CD8-positive, alpha-beta memory T cell (primary cell): ENCODE data around the gene FFAR3. TPM values are rescaled to one million over a fixed set of nuclear protein-coding genes. Genes with fewer than 3 reads are reported as not detected.

Experiments used
- CTCF ChIA-PET: fragments of 350-600 bp; sonication (Branson Sonifier 250); formaldehyde crosslinking; loops from one replicate; lab custom pipeline; 2021; ENCODE audit warnings: antibody characterized with exemption; lab: Charles Lee
- POLR2A ChIA-PET: fragments of 350-600 bp; sonication (Branson Sonifier 250); formaldehyde crosslinking; loops from one replicate; lab custom pipeline; 2021; ENCODE audit warnings: antibody characterized with exemption; lab: Charles Lee
- DNase-seq, 5 donors: peaks; one replicate each; pipeline versions ENCODE4 v3.0.0 to v3.0.0-alpha.2; 2020 to 2022; ENCODE audit warnings: mixed read lengths in 1 of 5
- H3K27ac ChIP-seq: one replicate; pipeline ENCODE4 v1.7.0; 2013; ENCODE audit warnings: low read depth, mild to moderate bottlenecking, low read length, moderate library complexity
- H3K27me3 ChIP-seq: 2 replicates; pipeline ENCODE4 v1.7.0; 2013; ENCODE audit warnings: low read length, mild to moderate bottlenecking; ENCODE audit not compliant: insufficient read depth, poor library complexity, severe bottlenecking
- H3K36me3 ChIP-seq: 2 replicates; pipeline ENCODE4 v1.7.0; 2013; ENCODE audit warnings: mild to moderate bottlenecking, low read length, moderate library complexity; ENCODE audit not compliant: insufficient read depth
- H3K4me1 ChIP-seq: 2 replicates; pipeline ENCODE4 v1.7.0; 2013; ENCODE audit warnings: mild to moderate bottlenecking, low read length, moderate library complexity; ENCODE audit not compliant: insufficient read depth
- H3K4me3 ChIP-seq: 2 replicates; pipeline ENCODE4 v1.7.0; 2013; ENCODE audit warnings: mild to moderate bottlenecking, low read length
- H3K9me3 ChIP-seq: 2 replicates; pipeline ENCODE4 v1.7.0; 2013; ENCODE audit warnings: mild to moderate bottlenecking, low read length
- H3K27ac Mint-ChIP-seq, 8 donors: one replicate each; pipeline ENCODE4 v1.8.0; 2020 to 2021; ENCODE audit warnings: mixed read lengths in 8 of 8, mild to moderate bottlenecking in 6 of 8, inconsistent platforms in 3 of 8, moderate library complexity in 3 of 8
- H3K27me3 Mint-ChIP-seq, 2 donors: one replicate each; pipeline ENCODE4 v1.8.0; 2020 to 2021; ENCODE audit warnings: mixed read lengths in 2 of 2, mild to moderate bottlenecking in 1 of 2, moderate library complexity in 1 of 2
- H3K36me3 Mint-ChIP-seq, 3 donors: one replicate each; pipeline ENCODE4 v1.8.0; 2020 to 2021; ENCODE audit warnings: mixed read lengths in 3 of 3, inconsistent platforms in 1 of 3, mild to moderate bottlenecking in 1 of 3
- H3K4me1 Mint-ChIP-seq, 3 donors: one replicate each; pipeline ENCODE4 v1.8.0; 2020 to 2021; ENCODE audit warnings: mixed read lengths in 3 of 3, inconsistent platforms in 1 of 3, mild to moderate bottlenecking in 1 of 3
- H3K4me3 Mint-ChIP-seq, 7 donors: one replicate each; pipeline ENCODE4 v1.8.0; 2020 to 2021; ENCODE audit warnings: mixed read lengths in 7 of 7, mild to moderate bottlenecking in 6 of 7, moderate library complexity in 4 of 7, inconsistent platforms in 2 of 7
- H3K9me3 Mint-ChIP-seq, 5 donors: one replicate each; pipeline ENCODE4 v1.8.0; 2020 to 2022; ENCODE audit warnings: mixed read lengths in 5 of 5, mild to moderate bottlenecking in 3 of 5, moderate library complexity in 2 of 5, inconsistent platforms in 1 of 5
- polyA plus RNA-seq: library from polyadenylated mRNA; unstranded; fragments of 300-500 nt; fragmentation: Illumina TruSeq; gene quantifications from one replicate; pipeline ENCODE4 v1.2.3, GENCODE V29; 2021
- total RNA-seq, 2 experiments: library from RNA; stranded (reverse); gene quantifications; one replicate each; pipeline ENCODE4 v1.2.3, GENCODE V29; 2021

Gene FFAR3
- total and polyA plus RNA-seq, 3 experiments from 2014 or later, result not detected

DNA sequence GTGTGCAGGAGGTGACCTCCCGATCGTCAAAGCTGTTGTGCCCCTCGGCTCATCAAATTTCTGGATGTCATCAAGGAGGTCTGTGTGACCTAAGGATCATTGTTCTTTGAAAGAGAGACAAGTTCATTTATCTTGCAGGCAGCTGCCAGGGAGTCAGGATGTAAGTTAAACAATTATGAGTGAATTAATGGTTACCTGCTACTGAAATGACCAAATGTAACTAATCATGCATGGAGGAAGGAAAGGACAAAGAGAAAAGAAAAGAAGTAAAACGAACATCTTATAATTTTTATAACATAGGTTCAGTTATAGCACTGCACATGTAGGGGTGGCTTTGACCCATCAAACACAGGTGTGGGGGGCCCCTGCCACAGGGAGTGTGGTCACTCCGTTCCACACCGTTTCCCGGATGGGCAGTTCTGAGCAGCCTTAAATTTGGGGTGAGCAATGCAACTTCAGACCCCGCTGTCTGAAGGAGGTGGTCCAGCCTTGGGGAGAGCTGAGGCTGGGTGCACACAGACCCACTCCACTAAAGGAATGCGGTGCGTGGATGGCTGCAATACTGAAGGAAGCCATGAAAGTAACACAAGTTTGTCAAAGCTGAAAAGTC is 24.0 kb upstream of the FFAR3 start:
- Mint-ChIP-seq H3K4me3 (no peak overlapping the region), H3K4me1 (peaks cover 3 to 8% (median 7%) of the 10 kb centered on the region in 3 donors), H3K9me3 (no peaks in the 10 kb centered on the region), H3K36me3 (no peaks in the 10 kb centered on the region), H3K27me3 (peaks cover 13 to 55% of the 10 kb centered on the region in 2 donors), H3K27ac (no peak overlapping the region)
- H3K27me3 ChIP-seq, result peaks cover 11% of the 10 kb centered on the region
- H3K9me3 ChIP-seq, result no peaks in the 10 kb centered on the region
- POLR2A ChIA-PET, result no interaction called here
- peaks cover 6% of the 10 kb centered on the region for H3K4me1 ChIP-seq
- CTCF ChIA-PET, result no interaction called here
- H3K27ac ChIP-seq, result no peak overlapping the region
- no peaks in the 10 kb centered on the region for H3K36me3 ChIP-seq
- no peak overlapping the region for H3K4me3 ChIP-seq
- no peak for DNase-seq

DNA sequence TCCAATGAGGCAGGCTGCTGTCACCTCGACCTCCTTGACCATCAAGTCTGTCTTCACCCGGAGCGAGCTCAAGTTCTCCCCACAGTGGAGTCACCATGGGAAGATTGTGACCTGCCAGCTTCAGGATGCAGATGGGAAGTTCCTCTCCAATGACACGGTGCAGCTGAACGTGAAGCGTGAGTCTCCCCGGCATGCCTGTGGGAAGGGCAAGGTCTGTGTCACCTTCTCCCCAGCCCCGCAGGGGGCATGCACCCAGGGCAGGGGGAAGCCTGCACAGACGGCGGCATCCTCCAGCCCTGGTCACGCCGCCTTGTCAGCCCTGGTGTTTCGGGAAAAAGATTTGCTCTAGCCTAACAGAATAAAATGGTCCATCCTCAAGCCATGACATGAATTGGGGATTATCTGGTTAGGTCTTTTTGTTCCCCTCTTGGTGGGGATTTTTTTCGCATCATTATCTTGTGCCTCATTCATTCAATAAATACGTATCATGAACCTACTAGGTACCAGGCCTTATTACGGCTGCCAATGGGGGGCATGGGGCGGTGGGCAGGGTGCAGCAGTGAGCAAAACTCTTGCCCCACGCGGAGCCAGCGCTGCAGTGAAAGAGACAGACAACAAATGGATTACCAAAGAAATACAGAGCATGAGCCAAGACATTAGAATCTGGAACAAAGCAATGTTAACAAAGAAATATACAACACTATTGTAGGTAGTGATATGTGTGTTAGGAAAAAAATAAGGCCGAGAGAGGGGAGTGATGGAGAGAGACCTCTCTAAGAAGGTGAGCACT is 21.9 kb upstream of the FFAR3 start:
- Histone ChIP-seq H3K27ac (no peak overlapping the region), H3K4me3 (no peak overlapping the region), H3K4me1 (peaks cover 6% of the 10 kb centered on the region), H3K27me3 (peaks cover 11% of the 10 kb centered on the region), H3K9me3 (no peaks in the 10 kb centered on the region), H3K36me3 (no peaks in the 10 kb centered on the region)
- no peak for DNase-seq
- Mint-ChIP-seq H3K4me1 (peaks cover 3 to 8% (median 7%) of the 10 kb centered on the region in 3 donors), H3K27ac (peak overlapping the region in 1 of 8 donors; percentile 56), H3K27me3 (peaks cover 8 to 40% of the 10 kb centered on the region in 2 donors), H3K4me3 (no peak overlapping the region), H3K36me3 (no peaks in the 10 kb centered on the region), H3K9me3 (no peaks in the 10 kb centered on the region)
- ChIA-PET CTCF (interaction anchor here (1.3 kb wide), 1 partner anchor 16 kb away, joined by 4 read pairs; no protein-coding TSS in a partner anchor), POLR2A (no interaction called here)

GRCh38 chr19:35337097-35337983 is 20.9 kb upstream of the FFAR3 start:
- Histone ChIP-seq H3K4me1 (peaks cover 6% of the 10 kb centered on the region), H3K9me3 (no peaks in the 10 kb centered on the region), H3K36me3 (no peaks in the 10 kb centered on the region), H3K4me3 (no peak overlapping the region), H3K27me3 (peaks cover 11% of the 10 kb centered on the region), H3K27ac (no peak overlapping the region)
- Mint-ChIP-seq H3K9me3 (no peaks in the 10 kb centered on the region), H3K27ac (no peak overlapping the region), H3K4me1 (peaks cover 3 to 8% (median 7%) of the 10 kb centered on the region in 3 donors), H3K4me3 (no peak overlapping the region), H3K36me3 (no peaks in the 10 kb centered on the region), H3K27me3 (peaks cover 9 to 37% of the 10 kb centered on the region in 2 donors)
- ChIA-PET POLR2A (no interaction called here), CTCF (no interaction called here)
- DNase-seq, result no peak

- H3K27me3 Mint-ChIP-seq, result peaks cover 10 to 33% of the 10 kb centered on the region in 2 donors
- CTCF ChIA-PET, result no interaction called here
Measured at GRCh38 chr19:35337984-35338296, 20.3 kb upstream of the FFAR3 start.

DNA sequence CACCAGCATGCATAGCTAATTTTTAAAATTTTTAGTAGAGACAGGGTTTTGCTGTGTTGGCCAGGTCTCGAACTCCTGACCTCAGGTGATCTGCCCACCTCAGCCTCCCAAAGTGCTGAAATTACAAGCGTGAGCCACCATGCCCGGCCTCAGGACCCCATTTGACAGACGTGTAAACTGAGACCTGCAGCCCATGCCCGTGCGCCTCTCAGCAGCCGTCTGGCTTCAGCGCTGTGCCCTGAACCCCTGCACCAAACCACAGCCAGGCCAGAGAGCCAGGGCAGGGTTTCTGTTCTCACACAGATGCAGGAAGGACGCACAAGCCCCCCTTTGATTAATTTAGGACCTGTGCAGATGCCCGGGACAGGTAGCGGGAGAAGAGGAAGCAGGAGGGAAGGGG is 17.8 kb upstream of the FFAR3 start:
- Histone ChIP-seq H3K36me3 (no peaks in the 10 kb centered on the region), H3K27ac (no peak overlapping the region), H3K27me3 (peaks cover 4% of the 10 kb centered on the region), H3K9me3 (no peaks in the 10 kb centered on the region), H3K4me1 (no peaks in the 10 kb centered on the region), H3K4me3 (no peak overlapping the region)
- DNase-seq, result no peak
- H3K9me3 Mint-ChIP-seq, result no peaks in the 10 kb centered on the region
- CTCF ChIA-PET, result interaction anchor here (1.2 kb wide), 1 partner anchor 13 kb away, joined by 3 read pairs; no protein-coding TSS in a partner anchor
- H3K27ac Mint-ChIP-seq, result no peak overlapping the region
- POLR2A ChIA-PET, result no interaction called here
- H3K4me1 Mint-ChIP-seq, result no peaks in the 10 kb centered on the region
- H3K4me3 Mint-ChIP-seq, result no peak overlapping the region
- no peaks in the 10 kb centered on the region for H3K36me3 Mint-ChIP-seq
- H3K27me3 Mint-ChIP-seq, result peaks cover 7 to 23% of the 10 kb centered on the region in 2 donors

More at GRCh38 chr19:35337984-35338296, 20.3 kb upstream of the FFAR3 start:
- H3K9me3 ChIP-seq, result no peaks in the 10 kb centered on the region
- Mint-ChIP-seq H3K36me3 (no peaks in the 10 kb centered on the region), H3K4me1 (peaks cover 1 to 3% (median 3%) of the 10 kb centered on the region in 3 donors), H3K27ac (no peak overlapping the region), H3K4me3 (no peak overlapping the region), H3K9me3 (no peaks in the 10 kb centered on the region)
- H3K4me3 ChIP-seq, result no peak overlapping the region
- no peak overlapping the region for H3K27ac ChIP-seq
- H3K4me1 ChIP-seq, result peaks cover under 1% of the 10 kb centered on the region
- peaks cover 7% of the 10 kb centered on the region for H3K27me3 ChIP-seq
- DNase-seq, result no peak
- POLR2A ChIA-PET, result no interaction called here
- H3K36me3 ChIP-seq, result no peaks in the 10 kb centered on the region

GRCh38 chr19:35341006-35341405 is 17.3 kb upstream of the FFAR3 start:
- Mint-ChIP-seq H3K36me3 (no peaks in the 10 kb centered on the region), H3K27me3 (peaks cover 7 to 28% of the 10 kb centered on the region in 2 donors), H3K4me1 (peaks cover 4 to 5% (median 4%) of the 10 kb centered on the region in 3 donors), H3K27ac (no peak overlapping the region), H3K4me3 (no peak overlapping the region), H3K9me3 (no peaks in the 10 kb centered on the region)
- Histone ChIP-seq H3K4me3 (no peak overlapping the region), H3K36me3 (no peaks in the 10 kb centered on the region), H3K9me3 (no peaks in the 10 kb centered on the region), H3K27ac (no peak overlapping the region), H3K4me1 (no peaks in the 10 kb centered on the region), H3K27me3 (peaks cover 4% of the 10 kb centered on the region)
- no peak for DNase-seq
- POLR2A ChIA-PET, result no interaction called here
- CTCF ChIA-PET, result no interaction called here

DNA sequence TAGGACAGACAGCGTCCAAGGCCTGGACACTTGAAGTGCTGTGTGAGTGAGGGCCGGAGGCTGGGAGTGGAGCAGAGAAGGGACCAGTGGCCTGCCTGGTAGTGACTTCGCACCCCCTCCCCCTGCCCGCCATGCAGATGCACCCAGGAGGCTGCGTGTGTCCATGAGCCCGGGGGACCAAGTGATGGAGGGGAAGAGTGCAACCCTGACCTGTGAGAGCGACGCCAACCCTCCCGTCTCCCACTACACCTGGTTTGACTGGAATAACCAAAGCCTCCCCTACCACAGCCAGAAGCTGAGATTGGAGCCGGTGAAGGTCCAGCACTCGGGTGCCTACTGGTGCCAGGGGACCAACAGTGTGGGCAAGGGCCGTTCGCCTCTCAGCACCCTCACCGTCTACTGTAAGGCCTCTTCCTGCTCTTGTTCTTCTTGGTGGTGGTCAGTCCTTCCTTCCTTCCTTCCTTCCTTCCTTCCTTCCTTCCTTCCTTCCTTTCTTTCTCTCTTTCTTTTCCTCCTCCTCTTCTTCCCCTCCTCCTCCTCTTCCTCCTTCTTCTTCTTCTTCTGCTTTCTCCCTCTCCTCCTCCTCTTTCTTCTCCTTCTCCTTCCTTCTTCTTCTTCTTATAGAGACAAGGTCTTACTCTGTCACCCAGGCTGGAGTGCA is 16.6 kb upstream of the FFAR3 start:
- H3K4me3 ChIP-seq, result no peak overlapping the region
- H3K36me3 Mint-ChIP-seq, result no peaks in the 10 kb centered on the region
- peaks cover 4% of the 10 kb centered on the region for H3K27me3 ChIP-seq
- ChIA-PET POLR2A (no interaction called here), CTCF (interaction anchor here (1.0 to 1.5 kb wide), 2 partner anchors 11 to 127 kb away, joined by 3 to 4 read pairs; no protein-coding TSS in a partner anchor)
- H3K4me3 Mint-ChIP-seq, result no peak overlapping the region
- H3K27me3 Mint-ChIP-seq, result peaks cover 11 to 26% of the 10 kb centered on the region in 2 donors
- no peak for DNase-seq
- peaks cover 0 to 2% (median 0%) of the 10 kb centered on the region in 5 donors for H3K9me3 Mint-ChIP-seq
- H3K36me3 ChIP-seq, result no peaks in the 10 kb centered on the region
- H3K27ac Mint-ChIP-seq, result peak overlapping the region in 4 of 8 donors; percentile 38 to 54 (median 50)
- no peaks in the 10 kb centered on the region for H3K9me3 ChIP-seq
- H3K27ac ChIP-seq, result no peak overlapping the region
- peaks cover 11 to 12% (median 11%) of the 10 kb centered on the region in 3 donors for H3K4me1 Mint-ChIP-seq
- H3K4me1 ChIP-seq, result peaks cover 7% of the 10 kb centered on the region
